Measurements from ENCODE around the gene HMCN2.

HMCN2 gene

DNA sequence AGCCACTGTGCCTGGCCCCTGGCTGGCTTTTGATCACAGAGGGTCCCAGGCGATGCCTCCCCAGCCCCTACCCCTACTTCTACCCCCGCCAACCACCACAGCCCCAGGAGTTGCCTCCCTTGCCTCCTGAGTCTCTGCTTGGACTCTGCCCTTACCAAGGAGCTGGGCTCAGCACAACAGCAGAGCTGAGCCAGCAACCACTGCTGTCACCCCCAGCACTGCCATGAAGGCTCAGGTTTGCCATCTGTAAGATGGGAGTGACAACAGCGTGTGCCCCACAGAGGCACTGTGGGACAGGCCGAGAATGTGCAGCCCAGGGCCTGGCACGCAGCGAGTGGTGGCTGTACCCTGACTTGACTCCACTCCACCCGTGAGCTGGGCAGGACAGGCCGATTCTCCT lies 116.1 kb downstream of the HMCN2 start:
- H3K79me2 ChIP-seq (ENCODE audit: insufficient read depth, low read depth), result no peaks in the 10 kb centered on the region
- no peaks in the 10 kb centered on the region for H4K20me1 ChIP-seq (ENCODE audit: insufficient read depth)
- H3K9ac ChIP-seq, result no peak overlapping the region
- no peaks in the 10 kb centered on the region for H3K36me3 ChIP-seq (ENCODE audit: insufficient read depth)
- H3K27me3 ChIP-seq (ENCODE audit: insufficient read depth, low read depth), result peaks cover 87% of the 10 kb centered on the region
- H2AFZ ChIP-seq (ENCODE audit: low read depth), result no peak overlapping the region
- no peaks in the 10 kb centered on the region for H3K4me1 ChIP-seq (ENCODE audit: low read depth, poor library complexity, severe bottlenecking)
- no peak overlapping the region for H3K4me2 ChIP-seq
- TF ChIP-seq, protein P1, sequence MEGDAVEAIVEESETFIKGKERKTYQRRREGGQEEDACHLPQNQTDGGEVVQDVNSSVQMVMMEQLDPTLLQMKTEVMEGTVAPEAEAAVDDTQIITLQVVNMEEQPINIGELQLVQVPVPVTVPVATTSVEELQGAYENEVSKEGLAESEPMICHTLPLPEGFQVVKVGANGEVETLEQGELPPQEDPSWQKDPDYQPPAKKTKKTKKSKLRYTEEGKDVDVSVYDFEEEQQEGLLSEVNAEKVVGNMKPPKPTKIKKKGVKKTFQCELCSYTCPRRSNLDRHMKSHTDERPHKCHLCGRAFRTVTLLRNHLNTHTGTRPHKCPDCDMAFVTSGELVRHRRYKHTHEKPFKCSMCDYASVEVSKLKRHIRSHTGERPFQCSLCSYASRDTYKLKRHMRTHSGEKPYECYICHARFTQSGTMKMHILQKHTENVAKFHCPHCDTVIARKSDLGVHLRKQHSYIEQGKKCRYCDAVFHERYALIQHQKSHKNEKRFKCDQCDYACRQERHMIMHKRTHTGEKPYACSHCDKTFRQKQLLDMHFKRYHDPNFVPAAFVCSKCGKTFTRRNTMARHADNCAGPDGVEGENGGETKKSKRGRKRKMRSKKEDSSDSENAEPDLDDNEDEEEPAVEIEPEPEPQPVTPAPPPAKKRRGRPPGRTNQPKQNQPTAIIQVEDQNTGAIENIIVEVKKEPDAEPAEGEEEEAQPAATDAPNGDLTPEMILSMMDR (conservative IDR thresholded peaks at IDR 0.05; ENCODE audit: low read depth, low read length), result no peak
- no peak overlapping the region for H3K4me3 ChIP-seq (IDR thresholded peaks at IDR 0.05; ENCODE audit: insufficient read depth, low read depth, low read length)
- no peak overlapping the region for H3K27ac ChIP-seq

DNA sequence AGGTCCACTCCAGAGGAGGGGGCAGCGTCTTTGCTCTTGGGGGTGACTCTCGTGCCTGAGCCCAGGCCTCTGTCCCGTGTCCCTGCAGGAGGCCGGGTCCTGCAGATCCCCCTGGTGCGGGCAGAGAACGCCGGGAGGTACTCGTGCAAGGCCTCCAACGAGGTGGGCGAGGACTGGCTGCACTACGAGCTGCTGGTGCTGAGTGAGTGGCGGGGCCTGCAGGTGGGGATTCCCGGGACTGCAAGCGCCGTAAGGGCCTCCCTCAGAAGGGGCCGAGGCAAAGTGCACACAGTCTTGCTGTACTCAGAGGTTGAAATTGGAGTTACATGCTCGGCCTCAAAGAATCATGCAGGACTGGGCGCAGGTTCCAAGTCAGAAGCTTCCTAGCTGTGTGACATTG lies 116.5 kb downstream of the HMCN2 start:
- Histone ChIP-seq H3K27me3 (ENCODE audit: insufficient read depth, low read depth) (peaks cover 87% of the 10 kb centered on the region), H3K4me1 (ENCODE audit: low read depth, poor library complexity, severe bottlenecking) (no peaks in the 10 kb centered on the region), H3K36me3 (ENCODE audit: insufficient read depth) (no peaks in the 10 kb centered on the region), H3K79me2 (ENCODE audit: insufficient read depth, low read depth) (no peaks in the 10 kb centered on the region), H3K4me2 (no peak overlapping the region), H3K27ac (no peak overlapping the region), H3K9ac (no peak overlapping the region), H3K4me3 (IDR thresholded peaks at IDR 0.05; ENCODE audit: insufficient read depth, low read depth, low read length) (no peak overlapping the region), H4K20me1 (ENCODE audit: insufficient read depth) (no peaks in the 10 kb centered on the region), H2AFZ (ENCODE audit: low read depth) (no peak overlapping the region)
- TF ChIP-seq, protein P1 (conservative IDR thresholded peaks at IDR 0.05; ENCODE audit: low read depth, low read length), result no peak

- Histone ChIP-seq H3K9ac (no peak overlapping the region), H4K20me1 (ENCODE audit: insufficient read depth) (no peaks in the 10 kb centered on the region), H3K4me1 (ENCODE audit: low read depth, poor library complexity, severe bottlenecking) (no peaks in the 10 kb centered on the region), H3K4me3 (IDR thresholded peaks at IDR 0.05; ENCODE audit: insufficient read depth, low read depth, low read length) (no peak overlapping the region), H2AFZ (ENCODE audit: low read depth) (no peak overlapping the region), H3K27ac (no peak overlapping the region), H3K27me3 (ENCODE audit: insufficient read depth, low read depth) (peaks cover 87% of the 10 kb centered on the region), H3K4me2 (no peak overlapping the region), H3K79me2 (ENCODE audit: insufficient read depth, low read depth) (no peaks in the 10 kb centered on the region), H3K36me3 (ENCODE audit: insufficient read depth) (no peaks in the 10 kb centered on the region)
- TF ChIP-seq, protein P1 (conservative IDR thresholded peaks at IDR 0.05; ENCODE audit: low read depth, low read length), result no peak
Observed at GRCh38 chr9:130382636-130383349, 117.2 kb downstream of the HMCN2 start.

GRCh38 chr9:130383350-130383715 lies 117.8 kb downstream of the HMCN2 start:
- Histone ChIP-seq H3K36me3 (ENCODE audit: insufficient read depth) (no peaks in the 10 kb centered on the region), H3K4me1 (ENCODE audit: low read depth, poor library complexity, severe bottlenecking) (no peaks in the 10 kb centered on the region)

More at GRCh38 chr9:130383350-130383715, 117.8 kb downstream of the HMCN2 start:
- H3K27me3 ChIP-seq (ENCODE audit: insufficient read depth, low read depth), result peaks cover 89% of the 10 kb centered on the region
- no peak overlapping the region for H2AFZ ChIP-seq (ENCODE audit: low read depth)
- H4K20me1 ChIP-seq (ENCODE audit: insufficient read depth), result no peaks in the 10 kb centered on the region
- no peak overlapping the region for H3K27ac ChIP-seq
- no peaks in the 10 kb centered on the region for H3K79me2 ChIP-seq (ENCODE audit: insufficient read depth, low read depth)
- H3K4me2 ChIP-seq, result no peak overlapping the region
- no peak overlapping the region for H3K9ac ChIP-seq
- no peak overlapping the region for H3K4me3 ChIP-seq (IDR thresholded peaks at IDR 0.05; ENCODE audit: insufficient read depth, low read depth, low read length)
- TF ChIP-seq, protein P1 (conservative IDR thresholded peaks at IDR 0.05; ENCODE audit: low read depth, low read length), result no peak
